MG63 (cell line): ENCODE results near the gene RPS3A. TPM values are rescaled to one million over a fixed set of nuclear protein-coding genes. Genes with fewer than 3 reads are reported as not detected.

Experiments used
- DNase-seq: peaks from one replicate; pipeline ENCODE4 v3.0.0-alpha.2; 2020
- H3K27me3 ChIP-seq: fragments of 250-450 bp; sonication (Bioruptor Pico); 2 replicates; pipeline ENCODE4 v1.5.1; 2020; ENCODE audit warnings: mild to moderate bottlenecking, moderate library complexity
- H3K36me3 ChIP-seq: fragments of 250-450 bp; sonication (Bioruptor Pico); 2 replicates; pipeline ENCODE4 v1.5.1; 2020; ENCODE audit warnings: mild to moderate bottlenecking, moderate library complexity
- H3K4me3 ChIP-seq: fragments of 250-450 bp; sonication (Bioruptor Pico); 2 replicates; pipeline ENCODE4 v1.5.1; 2020; ENCODE audit warnings: mild to moderate bottlenecking, moderate library complexity
- H3K9me3 ChIP-seq: fragments of 250-450 bp; sonication (Bioruptor Pico); 2 replicates; pipeline ENCODE4 v1.5.1; 2020; ENCODE audit warnings: mild to moderate bottlenecking, moderate library complexity
- total RNA-seq: library from RNA; depleted of rRNA; stranded (reverse); fragments of >200 nt; shearing (Covaris generic); gene quantifications from 2 replicates; pipeline ENCODE4 v1.2.3, GENCODE V29; 2014; ENCODE audit warnings: low replicate concordance; rRNA removed

The RPS3A gene
- total RNA-seq, 1 experiment from 2014 or later: 3,245 TPM

GRCh38 chr4:151150821-151151580 lies 51.6 kb downstream of the RPS3A start:
- no peaks in the 10 kb centered on the region for H3K36me3 ChIP-seq
- no peaks in the 10 kb centered on the region for H3K9me3 ChIP-seq
- no peak overlapping the region for H3K4me3 ChIP-seq
- no peak for DNase-seq
- no peaks in the 10 kb centered on the region for H3K27me3 ChIP-seq

DNA sequence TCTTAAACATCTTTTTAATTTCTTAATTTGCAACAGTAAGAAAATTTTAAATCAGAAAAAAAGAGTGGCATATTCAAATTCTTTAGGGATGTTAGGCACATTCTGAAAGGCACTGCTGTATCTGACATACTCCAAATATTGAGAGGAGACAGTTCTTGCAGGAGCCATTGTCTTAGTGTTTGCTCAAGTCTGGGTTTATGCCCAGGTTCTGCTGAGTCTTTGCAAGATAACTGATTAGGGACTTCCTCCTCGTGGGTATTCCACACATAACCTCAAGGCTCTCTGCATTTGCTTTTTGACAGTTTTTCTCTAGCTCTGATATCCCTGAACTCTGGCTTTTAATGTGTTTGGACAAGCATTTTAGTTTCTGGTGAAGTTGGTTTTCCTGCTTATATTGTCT lies 52.6 kb downstream of the RPS3A start:
- Histone ChIP-seq H3K27me3 (no peaks in the 10 kb centered on the region), H3K9me3 (no peaks in the 10 kb centered on the region), H3K36me3 (no peaks in the 10 kb centered on the region), H3K4me3 (no peak overlapping the region)
- DNase-seq: no peak

DNA sequence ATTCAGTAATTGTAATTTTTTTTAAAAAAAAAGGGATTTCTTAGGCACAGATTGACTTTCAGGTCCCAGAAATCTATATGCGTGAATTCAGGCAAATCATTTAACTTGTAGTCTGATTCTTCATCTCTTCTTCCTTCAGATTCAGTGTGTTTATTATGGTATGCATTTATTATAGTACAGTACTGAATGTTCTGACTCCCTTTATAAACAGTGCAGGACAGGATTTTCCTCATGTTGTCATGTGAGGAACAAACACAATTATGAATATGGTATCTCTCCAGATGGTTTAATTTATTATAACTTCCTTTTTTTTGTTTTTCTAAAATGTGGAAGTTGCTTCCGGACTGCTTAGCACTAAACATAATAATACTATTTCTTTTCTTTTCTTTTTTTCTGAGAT lies 54.2 kb downstream of the RPS3A start:
- no peak overlapping the region for H3K4me3 ChIP-seq
- no peak for DNase-seq
- peaks cover 3% of the 10 kb centered on the region; the same call in 1 of the 2 replicates for H3K36me3 ChIP-seq
- no peaks in the 10 kb centered on the region for H3K9me3 ChIP-seq
- H3K27me3 ChIP-seq: no peaks in the 10 kb centered on the region

Other genes starting within 250 kb of the RPS3A start
- gene LRBA, start 84.3 kb upstream of the RPS3A start, total RNA-seq: 4.7 and 11.8 TPM in 2 replicates
- gene PRSS48, start 177.5 kb downstream of the RPS3A start, total RNA-seq: not detected in 2 replicates
- 5.3 and 7.0 TPM in 2 replicates for gene SH3D19, start 226.0 kb downstream of the RPS3A start, total RNA-seq